HEK293 (cell line): ENCODE data around the gene LSM2.

ENCODE experiments used
- GLIS1 ChIP-seq: fragments of 450-650 bp; formaldehyde crosslinking; IDR thresholded peaks from 2 replicates; pipeline ENCODE4 v1.5.1; 2016; ENCODE audit warnings: missing biosample characterization, missing genetic modification characterization
- GLIS2 ChIP-seq: fragments of 450-650 bp; formaldehyde crosslinking; IDR thresholded peaks from 2 replicates; pipeline ENCODE4 v1.5.1; 2016; ENCODE audit warnings: missing biosample characterization, missing genetic modification characterization
- HIC1 ChIP-seq: fragments of 450-650 bp; formaldehyde crosslinking; IDR thresholded peaks from 2 replicates; pipeline ENCODE4 v1.5.1; 2016; ENCODE audit warnings: missing biosample characterization, missing genetic modification characterization
- KLF7 ChIP-seq: fragments of 450-650 bp; formaldehyde crosslinking; IDR thresholded peaks from 2 replicates; pipeline ENCODE4 v1.5.1; 2016; ENCODE audit warnings: missing biosample characterization, missing genetic modification characterization, borderline replicate concordance
- SALL2 ChIP-seq: fragments of 450-650 bp; formaldehyde crosslinking; IDR thresholded peaks from 2 replicates; pipeline ENCODE4 v1.5.0; 2017; ENCODE audit warnings: missing biosample characterization, mild to moderate bottlenecking, missing genetic modification characterization, borderline replicate concordance
- SP2 ChIP-seq: fragments of 450-650 bp; formaldehyde crosslinking; IDR thresholded peaks from 2 replicates; pipeline ENCODE4 v1.5.1; 2016; ENCODE audit warnings: missing biosample characterization, missing genetic modification characterization
- SP7 ChIP-seq: fragments of 450-650 bp; formaldehyde crosslinking; IDR thresholded peaks from 2 replicates; pipeline ENCODE4 v1.5.1; 2016; ENCODE audit warnings: missing biosample characterization, missing genetic modification characterization
- TRIM28 ChIP-seq: IDR thresholded peaks from 2 replicates; pipeline ENCODE4 v1.6.1; 2011; ENCODE audit warnings: low read length, control low read depth, borderline replicate concordance
- ZBTB26 ChIP-seq: fragments of 450-650 bp; formaldehyde crosslinking; optimal IDR thresholded peaks from 2 replicates; pipeline ENCODE3; 2016; ENCODE audit warnings: missing biosample characterization, mild to moderate bottlenecking, missing genetic modification characterization
- ZFP37 ChIP-seq: fragments of 450-650 bp; formaldehyde crosslinking; IDR thresholded peaks from 2 replicates; pipeline ENCODE4 v1.5.1; 2016; ENCODE audit warnings: missing biosample characterization, missing genetic modification characterization
- ZIC2 ChIP-seq: fragments of 450-650 bp; formaldehyde crosslinking; IDR thresholded peaks from 2 replicates; pipeline ENCODE4 v1.5.1; 2016; ENCODE audit warnings: missing biosample characterization, missing genetic modification characterization
- ZNF16 ChIP-seq: fragments of 450-650 bp; formaldehyde crosslinking; IDR thresholded peaks from 2 replicates; pipeline ENCODE4 v1.5.1; 2016; ENCODE audit warnings: low read depth, missing biosample characterization, missing genetic modification characterization
- ZNF174 ChIP-seq: fragments of 450-650 bp; formaldehyde crosslinking; IDR thresholded peaks from 2 replicates; pipeline ENCODE4 v1.5.0; 2017; ENCODE audit warnings: missing biosample characterization, mild to moderate bottlenecking, missing genetic modification characterization
- ZNF2 ChIP-seq: fragments of 450-650 bp; formaldehyde crosslinking; IDR thresholded peaks from 2 replicates; pipeline ENCODE4 v1.5.1; 2016; ENCODE audit warnings: missing biosample characterization, missing genetic modification characterization
- ZNF335 ChIP-seq: fragments of 450-650 bp; formaldehyde crosslinking; conservative IDR thresholded peaks from 2 replicates; pipeline ENCODE4 v1.5.1; 2016; ENCODE audit warnings: missing biosample characterization, missing genetic modification characterization
- ZNF366 ChIP-seq: fragments of 450-650 bp; formaldehyde crosslinking; conservative IDR thresholded peaks from 2 replicates; pipeline ENCODE4 v1.5.1; 2016; ENCODE audit warnings: missing biosample characterization, missing genetic modification characterization
- ZNF518A ChIP-seq: fragments of 450-650 bp; formaldehyde crosslinking; conservative IDR thresholded peaks from 2 replicates; pipeline ENCODE4 v1.5.1; 2016; ENCODE audit warnings: low read depth, missing biosample characterization, missing genetic modification characterization
- ZNF600 ChIP-seq: fragments of 450-650 bp; formaldehyde crosslinking; IDR thresholded peaks from 2 replicates; pipeline ENCODE4 v1.5.1; 2016; ENCODE audit warnings: missing biosample characterization, missing genetic modification characterization
- ZSCAN23 ChIP-seq: fragments of 450-650 bp; formaldehyde crosslinking; IDR thresholded peaks from 2 replicates; pipeline ENCODE4 v1.5.1; 2016; ENCODE audit warnings: missing biosample characterization, missing genetic modification characterization
- TF ChIP-seq, protein P1 (sequence below): fragments of 450-650 bp; formaldehyde crosslinking; IDR thresholded peaks from 2 replicates; pipeline ENCODE4 v1.5.1; 2016; ENCODE audit warnings: missing biosample characterization, missing genetic modification characterization
- TF ChIP-seq, protein P2 (sequence below): fragments of 450-650 bp; formaldehyde crosslinking; IDR thresholded peaks from 2 replicates; pipeline ENCODE4 v1.5.1; 2016; ENCODE audit warnings: missing biosample characterization, missing genetic modification characterization
- TF ChIP-seq, protein P3 (sequence below): fragments of 450-650 bp; formaldehyde crosslinking; IDR thresholded peaks from 2 replicates; pipeline ENCODE4 v1.5.1; 2016; ENCODE audit warnings: missing biosample characterization, missing genetic modification characterization

LSM2 gene

DNA sequence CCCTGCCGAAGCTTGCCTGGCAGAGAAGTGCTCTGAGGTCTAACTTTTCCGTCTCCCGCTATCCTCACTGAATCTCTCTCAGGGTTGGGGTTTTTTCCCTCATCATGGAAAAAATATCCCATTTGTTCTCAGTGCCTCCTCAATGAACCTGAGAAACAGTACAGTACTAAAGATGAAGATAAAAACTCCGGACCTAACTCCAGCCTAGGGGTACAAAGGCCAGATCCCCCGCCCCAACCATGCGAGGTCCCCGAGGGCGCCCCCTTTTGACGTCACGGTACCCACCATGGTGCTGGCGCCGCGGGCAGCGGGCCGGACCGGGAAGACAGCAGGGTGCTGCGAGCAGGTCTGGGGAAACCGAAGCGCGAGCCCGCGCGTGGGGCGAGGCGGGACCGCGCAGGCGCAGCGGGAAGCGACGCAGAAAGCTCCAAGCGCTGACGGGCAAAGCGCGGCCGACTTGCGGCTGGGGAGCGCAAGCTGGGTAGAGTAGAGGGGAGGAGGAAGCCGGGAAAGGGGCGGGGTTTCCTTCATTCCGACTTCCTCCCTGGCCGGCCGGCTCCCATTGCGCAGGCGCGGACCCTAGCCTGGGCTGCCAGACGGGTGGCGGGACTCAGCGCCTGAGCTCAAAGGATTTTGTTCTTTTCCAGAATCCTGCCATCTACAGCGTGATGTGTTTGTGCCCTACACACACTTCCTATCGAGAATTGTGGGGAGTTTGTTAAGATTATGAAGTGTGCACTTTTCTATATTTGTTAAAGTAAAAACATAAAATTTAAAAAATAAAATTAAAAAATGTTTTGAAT is at the start of gene LSM2 (continued):
- TF ChIP-seq HIC1 (peak; percentile 99), GLIS1 (tag by site-specific recombination) (peak; percentile 44), ZFP37 (tag by site-specific recombination) (peak; percentile 76), ZBTB26 (tag by site-specific recombination) (peak; percentile 99), ZNF600 (peak; percentile 73; the same call in 1 of the 2 replicates), ZNF174 (tag by site-specific recombination) (no peak), SP7 (tag by site-specific recombination) (peak; percentile 77), ZNF2 (peak; percentile 45; the same call in 1 of the 2 replicates), ZIC2 (peak; percentile 97), ZNF16 (tag by site-specific recombination) (no peak), ZNF335 (peak; percentile 99), SP2 (tag by site-specific recombination) (peak; percentile 92), ZSCAN23 (no peak), ZNF518A (tag by site-specific recombination) (no peak), GLIS2 (tag by site-specific recombination) (peak; percentile 93), KLF7 (tag by site-specific recombination) (no peak), TRIM28 (no peak), SALL2 (tag by site-specific recombination) (no peak), ZNF366 (tag by site-specific recombination) (peak; percentile 70)
- TF ChIP-seq, protein P1, sequence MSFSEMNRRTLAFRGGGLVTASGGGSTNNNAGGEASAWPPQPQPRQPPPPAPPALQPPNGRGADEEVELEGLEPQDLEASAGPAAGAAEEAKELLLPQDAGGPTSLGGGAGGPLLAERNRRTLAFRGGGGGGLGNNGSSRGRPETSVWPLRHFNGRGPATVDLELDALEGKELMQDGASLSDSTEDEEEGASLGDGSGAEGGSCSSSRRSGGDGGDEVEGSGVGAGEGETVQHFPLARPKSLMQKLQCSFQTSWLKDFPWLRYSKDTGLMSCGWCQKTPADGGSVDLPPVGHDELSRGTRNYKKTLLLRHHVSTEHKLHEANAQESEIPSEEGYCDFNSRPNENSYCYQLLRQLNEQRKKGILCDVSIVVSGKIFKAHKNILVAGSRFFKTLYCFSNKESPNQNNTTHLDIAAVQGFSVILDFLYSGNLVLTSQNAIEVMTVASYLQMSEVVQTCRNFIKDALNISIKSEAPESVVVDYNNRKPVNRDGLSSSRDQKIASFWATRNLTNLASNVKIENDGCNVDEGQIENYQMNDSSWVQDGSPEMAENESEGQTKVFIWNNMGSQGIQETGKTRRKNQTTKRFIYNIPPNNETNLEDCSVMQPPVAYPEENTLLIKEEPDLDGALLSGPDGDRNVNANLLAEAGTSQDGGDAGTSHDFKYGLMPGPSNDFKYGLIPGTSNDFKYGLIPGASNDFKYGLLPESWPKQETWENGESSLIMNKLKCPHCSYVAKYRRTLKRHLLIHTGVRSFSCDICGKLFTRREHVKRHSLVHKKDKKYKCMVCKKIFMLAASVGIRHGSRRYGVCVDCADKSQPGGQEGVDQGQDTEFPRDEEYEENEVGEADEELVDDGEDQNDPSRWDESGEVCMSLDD (tag by site-specific recombination) = peak; percentile 78; the same call in 1 of the 2 replicates
- TF ChIP-seq, protein P2, sequence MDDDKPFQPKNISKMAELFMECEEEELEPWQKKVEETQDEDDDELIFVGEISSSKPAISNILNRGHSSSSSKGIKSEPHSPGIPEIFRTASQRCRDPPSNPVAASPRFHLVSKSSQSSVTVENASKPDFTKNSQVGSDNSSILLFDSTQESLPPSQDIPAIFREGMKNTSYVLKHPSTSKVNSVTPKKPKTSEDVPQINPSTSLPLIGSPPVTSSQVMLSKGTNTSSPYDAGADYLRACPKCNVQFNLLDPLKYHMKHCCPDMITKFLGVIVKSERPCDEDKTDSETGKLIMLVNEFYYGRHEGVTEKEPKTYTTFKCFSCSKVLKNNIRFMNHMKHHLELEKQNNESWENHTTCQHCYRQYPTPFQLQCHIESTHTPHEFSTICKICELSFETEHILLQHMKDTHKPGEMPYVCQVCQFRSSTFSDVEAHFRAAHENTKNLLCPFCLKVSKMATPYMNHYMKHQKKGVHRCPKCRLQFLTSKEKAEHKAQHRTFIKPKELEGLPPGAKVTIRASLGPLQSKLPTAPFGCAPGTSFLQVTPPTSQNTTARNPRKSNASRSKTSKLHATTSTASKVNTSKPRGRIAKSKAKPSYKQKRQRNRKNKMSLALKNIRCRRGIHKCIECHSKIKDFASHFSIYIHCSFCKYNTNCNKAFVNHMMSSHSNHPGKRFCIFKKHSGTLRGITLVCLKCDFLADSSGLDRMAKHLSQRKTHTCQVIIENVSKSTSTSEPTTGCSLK = no peak
- TF ChIP-seq, protein P3, sequence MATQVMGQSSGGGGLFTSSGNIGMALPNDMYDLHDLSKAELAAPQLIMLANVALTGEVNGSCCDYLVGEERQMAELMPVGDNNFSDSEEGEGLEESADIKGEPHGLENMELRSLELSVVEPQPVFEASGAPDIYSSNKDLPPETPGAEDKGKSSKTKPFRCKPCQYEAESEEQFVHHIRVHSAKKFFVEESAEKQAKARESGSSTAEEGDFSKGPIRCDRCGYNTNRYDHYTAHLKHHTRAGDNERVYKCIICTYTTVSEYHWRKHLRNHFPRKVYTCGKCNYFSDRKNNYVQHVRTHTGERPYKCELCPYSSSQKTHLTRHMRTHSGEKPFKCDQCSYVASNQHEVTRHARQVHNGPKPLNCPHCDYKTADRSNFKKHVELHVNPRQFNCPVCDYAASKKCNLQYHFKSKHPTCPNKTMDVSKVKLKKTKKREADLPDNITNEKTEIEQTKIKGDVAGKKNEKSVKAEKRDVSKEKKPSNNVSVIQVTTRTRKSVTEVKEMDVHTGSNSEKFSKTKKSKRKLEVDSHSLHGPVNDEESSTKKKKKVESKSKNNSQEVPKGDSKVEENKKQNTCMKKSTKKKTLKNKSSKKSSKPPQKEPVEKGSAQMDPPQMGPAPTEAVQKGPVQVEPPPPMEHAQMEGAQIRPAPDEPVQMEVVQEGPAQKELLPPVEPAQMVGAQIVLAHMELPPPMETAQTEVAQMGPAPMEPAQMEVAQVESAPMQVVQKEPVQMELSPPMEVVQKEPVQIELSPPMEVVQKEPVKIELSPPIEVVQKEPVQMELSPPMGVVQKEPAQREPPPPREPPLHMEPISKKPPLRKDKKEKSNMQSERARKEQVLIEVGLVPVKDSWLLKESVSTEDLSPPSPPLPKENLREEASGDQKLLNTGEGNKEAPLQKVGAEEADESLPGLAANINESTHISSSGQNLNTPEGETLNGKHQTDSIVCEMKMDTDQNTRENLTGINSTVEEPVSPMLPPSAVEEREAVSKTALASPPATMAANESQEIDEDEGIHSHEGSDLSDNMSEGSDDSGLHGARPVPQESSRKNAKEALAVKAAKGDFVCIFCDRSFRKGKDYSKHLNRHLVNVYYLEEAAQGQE = peak; percentile 50; the same call in 1 of the 2 replicates
